Occipital lobe (tissue), 2 donors: Measurements from ENCODE around the gene ANAPC5. TPM values are rescaled to one million over a fixed set of nuclear protein-coding genes. Genes with fewer than 3 reads are reported as not detected.
A peak's percentile ranks its signal among the peaks of the same experiment; 100 is the strongest.
"Not testable (repeated sequence)": the region's sequence is repeated elsewhere in the genome, so short reads cannot be mapped to it uniquely, and the experiment has no call there.

Experiments
- DNase-seq: peaks from one replicate; lab custom pipeline; 2025; lab: John Stamatoyannopoulos, UW
- total RNA-seq: library from RNA; depleted of rRNA; stranded (reverse); fragments of >200 nt; gene quantifications from one replicate; pipeline ENCODE4 v1.2.3, GENCODE V29; 2014

ANAPC5 gene, protein sequence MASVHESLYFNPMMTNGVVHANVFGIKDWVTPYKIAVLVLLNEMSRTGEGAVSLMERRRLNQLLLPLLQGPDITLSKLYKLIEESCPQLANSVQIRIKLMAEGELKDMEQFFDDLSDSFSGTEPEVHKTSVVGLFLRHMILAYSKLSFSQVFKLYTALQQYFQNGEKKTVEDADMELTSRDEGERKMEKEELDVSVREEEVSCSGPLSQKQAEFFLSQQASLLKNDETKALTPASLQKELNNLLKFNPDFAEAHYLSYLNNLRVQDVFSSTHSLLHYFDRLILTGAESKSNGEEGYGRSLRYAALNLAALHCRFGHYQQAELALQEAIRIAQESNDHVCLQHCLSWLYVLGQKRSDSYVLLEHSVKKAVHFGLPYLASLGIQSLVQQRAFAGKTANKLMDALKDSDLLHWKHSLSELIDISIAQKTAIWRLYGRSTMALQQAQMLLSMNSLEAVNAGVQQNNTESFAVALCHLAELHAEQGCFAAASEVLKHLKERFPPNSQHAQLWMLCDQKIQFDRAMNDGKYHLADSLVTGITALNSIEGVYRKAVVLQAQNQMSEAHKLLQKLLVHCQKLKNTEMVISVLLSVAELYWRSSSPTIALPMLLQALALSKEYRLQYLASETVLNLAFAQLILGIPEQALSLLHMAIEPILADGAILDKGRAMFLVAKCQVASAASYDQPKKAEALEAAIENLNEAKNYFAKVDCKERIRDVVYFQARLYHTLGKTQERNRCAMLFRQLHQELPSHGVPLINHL
- 169 TPM for total RNA-seq

- DNase-seq: peak; percentile 95
Observed at GRCh38 chr12:121351820-121352681, at the start of gene ANAPC5. Gene ANAPC5, minus strand, starts transcription at chr12:121352411. Its CDS starts 71 bp downstream, at chr12:121352340.

DNA sequence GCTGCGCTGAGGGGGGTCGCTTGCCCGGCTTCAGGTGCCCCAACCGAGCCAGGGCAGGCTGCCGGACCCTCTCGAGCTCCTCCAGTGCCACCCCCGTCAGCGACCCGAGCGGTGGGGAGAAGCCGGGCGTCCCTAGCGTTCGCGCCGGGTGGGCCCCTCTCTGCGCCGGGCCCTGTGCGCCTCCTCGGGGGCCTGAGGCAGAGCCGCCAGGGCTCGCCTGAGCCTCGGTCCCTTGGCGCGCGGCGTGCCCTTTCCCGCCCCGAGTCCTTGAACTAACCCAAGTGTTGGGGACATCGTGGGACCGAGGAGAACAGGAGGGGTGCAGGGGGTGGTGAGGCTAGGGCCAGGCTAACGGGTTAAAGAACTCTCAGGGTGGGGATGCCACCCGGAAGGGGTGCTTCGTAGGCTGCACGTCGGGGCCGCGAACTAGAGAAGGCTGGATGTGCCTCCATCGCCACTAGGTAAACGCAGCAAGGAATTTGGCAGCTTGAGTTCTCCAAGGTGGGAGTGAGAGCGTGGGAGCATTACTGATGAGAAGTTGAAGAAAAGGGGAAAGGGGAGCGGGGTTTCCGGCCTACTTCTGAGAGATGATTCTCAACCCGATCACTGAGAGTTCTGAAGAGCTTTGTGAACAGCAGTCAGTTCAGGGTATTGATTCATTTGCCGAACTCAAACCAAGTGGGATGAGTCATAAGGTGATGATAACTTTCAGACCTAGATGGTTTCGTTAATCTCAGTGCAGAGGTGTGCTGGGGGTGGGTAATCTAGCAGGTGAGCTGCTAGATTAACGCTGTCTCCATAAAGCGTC is 48.3 kb upstream of the ANAPC5 start:
- no peak for DNase-seq

DNA sequence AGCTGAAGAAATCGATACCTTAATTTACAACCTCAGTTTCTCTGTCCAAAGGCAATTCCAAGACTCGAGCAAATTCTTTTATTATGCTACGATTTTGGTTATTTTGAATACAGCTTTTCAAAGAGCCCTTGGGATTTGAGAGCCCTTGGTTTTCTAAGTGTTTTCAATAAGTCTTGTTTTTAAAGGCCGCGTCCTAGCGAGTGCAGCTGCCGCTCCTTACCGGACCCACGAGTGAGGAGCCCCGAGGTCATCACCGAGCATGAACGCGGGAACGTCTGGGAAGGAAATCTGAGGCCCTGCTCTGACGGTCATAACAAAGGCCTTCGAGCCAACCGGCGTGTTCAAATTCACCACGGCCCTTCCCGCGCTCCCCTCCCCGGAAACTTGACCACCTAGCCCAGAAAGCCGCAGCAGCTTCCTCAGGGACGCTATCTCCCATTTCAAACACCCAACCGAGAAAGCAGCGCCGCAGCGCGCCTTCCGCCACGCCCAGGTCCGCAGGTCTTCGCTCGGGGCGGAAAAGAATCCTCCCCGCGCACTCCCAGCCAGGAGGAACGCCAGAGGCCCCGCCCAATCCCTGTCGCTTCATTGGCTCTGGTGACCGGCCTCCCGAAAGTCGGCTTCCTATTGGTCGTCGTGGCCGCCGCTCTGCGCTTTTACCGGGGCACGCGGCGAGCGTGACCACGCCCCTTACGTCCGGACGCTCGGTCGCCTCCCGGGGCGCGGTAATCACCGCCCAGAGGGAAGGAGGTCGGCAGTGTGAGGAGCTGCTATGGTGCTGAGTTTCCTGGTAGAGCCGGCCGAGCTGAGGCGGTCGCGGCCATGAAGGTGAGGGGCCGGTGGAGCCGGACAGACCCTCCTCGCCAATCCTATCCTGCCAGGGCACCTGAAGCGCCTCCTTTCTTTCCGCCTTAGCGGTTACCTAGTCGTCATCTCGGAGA is 47.5 kb upstream of the ANAPC5 start, which contains the start of gene RNF34:
Gene RNF34 (plus strand): TSS at position 728 of the 941 bp plus-strand sequence. CDS start 95 bp downstream, at position 823.
- peak; percentile 98 for DNase-seq

DNA sequence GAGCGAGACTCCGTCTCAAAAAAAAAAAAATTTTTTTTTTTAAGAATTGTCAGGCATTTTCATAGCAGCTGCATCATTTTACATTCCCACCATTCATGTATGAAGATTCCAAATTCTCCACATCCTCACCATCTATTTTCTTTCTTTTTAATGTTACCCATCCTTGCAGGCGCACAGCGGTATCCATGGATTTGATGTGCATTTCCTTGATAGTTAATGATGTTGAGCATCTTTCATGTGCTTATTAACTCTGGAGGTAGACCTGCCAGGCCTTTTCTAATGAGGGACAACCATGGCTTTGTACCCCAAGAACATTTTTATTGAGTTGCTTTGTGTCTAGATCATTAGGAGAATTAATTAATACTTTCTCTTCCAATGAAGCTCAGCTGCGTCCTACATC is 46.1 kb upstream of the ANAPC5 start:
- DNase-seq: no peak

DNA sequence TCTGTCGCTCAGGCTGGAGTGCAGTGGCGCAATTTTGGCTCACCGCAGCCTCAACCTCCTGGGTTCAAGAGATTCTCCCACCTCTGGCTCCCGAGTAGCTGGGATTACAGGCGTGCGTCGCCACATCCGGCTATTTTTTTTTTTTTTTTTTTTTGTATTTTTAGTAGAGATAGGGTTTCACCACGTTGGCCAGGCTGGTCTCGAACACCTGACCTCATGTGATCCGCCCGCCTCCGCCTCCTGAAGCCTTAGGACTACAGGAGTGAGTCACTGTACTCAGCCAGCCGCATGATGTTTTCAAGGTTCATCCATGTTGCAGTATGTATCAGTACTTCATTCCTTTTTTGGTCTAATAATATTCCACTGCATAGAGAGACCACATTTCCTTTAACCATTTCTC is 45.3 kb upstream of the ANAPC5 start:
- no peak for DNase-seq

DNA sequence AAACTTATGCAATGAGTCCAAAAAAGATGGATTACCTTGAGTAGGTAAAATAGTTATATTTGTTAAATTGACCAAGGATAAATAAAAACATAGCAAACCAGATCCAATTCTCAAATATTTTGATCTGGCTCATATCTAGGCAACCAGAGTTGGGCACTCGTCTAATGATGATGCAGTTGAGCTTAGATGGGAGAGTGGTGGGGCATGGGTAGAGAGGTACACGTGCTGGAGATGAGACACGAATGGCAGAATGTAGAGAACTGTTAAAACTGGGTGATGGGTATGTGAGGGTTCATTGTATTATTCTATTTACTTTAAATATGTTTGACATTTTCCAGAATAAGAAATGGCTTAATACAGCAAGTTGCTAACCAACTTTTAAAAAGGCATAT is 40.1 kb upstream of the ANAPC5 start:
- DNase-seq: no peak

DNA sequence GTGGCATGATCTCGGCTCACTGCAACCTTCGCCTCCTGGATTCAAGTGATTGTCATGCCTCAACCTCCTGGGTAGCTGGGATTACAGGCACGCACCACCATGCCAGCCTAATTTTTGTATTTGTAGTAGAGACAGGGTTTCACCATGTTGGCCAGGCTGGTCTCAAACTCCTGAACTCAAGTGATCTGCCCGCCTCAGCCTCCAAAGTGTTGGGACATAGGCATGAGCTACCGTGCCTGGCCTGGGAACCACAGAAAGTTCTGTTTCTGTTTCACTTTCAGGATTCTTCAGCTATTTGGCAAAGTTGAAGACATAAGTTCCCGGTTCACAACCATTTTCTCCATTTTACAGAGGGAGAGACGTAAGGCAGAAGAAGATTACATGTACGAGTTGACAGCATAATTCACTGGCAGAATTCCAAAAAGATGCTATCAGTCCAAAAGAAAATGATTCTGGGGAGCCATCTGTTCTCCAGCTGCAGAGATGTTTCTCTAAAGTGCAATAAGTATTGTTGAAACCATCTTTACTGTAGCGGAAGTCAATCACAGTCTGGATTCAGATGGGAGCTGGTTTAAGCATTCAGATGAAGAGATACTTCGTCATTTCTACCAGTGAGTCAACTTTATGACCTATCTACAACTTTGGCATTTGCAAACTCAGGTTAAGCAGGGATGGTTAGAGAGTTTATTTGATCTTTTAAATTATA is 39.6 kb upstream of the ANAPC5 start:
- DNase-seq: no peak

- no peak for DNase-seq
Observed at GRCh38 chr12:121390856-121391255, 38.6 kb upstream of the ANAPC5 start.

- DNase-seq: no peak
Observed at GRCh38 chr12:121388421-121388981, 36.3 kb upstream of the ANAPC5 start.

DNA sequence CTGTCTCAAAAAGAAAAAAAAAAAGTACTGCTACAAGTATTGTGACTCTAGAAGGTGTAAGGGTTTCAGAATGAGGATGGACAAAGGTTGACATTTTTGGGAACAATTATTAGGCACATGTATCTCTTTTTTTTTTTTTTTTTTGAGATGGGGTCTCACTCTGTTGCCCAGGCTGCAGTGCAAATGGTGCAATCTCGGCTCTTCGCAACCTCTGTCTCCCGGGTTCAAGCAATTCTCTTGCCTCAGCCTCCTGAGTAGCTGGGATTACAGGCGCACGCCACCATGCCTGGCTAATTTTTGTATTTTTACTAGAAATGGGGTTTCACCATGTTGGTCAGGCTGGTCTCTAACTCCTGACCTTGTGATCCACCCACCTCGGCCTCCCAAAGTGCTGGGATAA is 32.7 kb upstream of the ANAPC5 start:
- DNase-seq: not testable (repeated sequence)

DNA sequence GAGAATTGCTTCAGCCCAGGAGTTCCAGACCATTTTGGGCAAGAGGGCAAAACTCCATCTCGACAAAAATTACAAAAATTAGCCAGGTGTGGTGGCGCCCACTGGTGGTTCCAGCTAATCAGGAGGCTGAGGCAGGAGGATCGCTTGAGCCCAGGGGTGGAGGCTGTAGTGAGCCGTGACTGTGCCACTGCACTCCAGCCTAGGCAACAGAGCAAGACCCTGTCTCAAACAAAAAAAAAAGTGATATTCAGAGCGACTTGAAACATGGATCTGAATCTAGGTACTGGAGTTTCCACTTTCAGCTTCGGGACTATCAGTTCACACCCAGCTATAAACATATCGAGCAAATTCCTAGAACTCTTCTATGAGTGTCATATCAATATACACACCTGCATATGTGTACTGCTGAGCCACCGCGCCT is 31.4 kb upstream of the ANAPC5 start:
- DNase-seq: no peak

- DNase-seq: no peak
Observed at GRCh38 chr12:121379945-121380344, 27.7 kb upstream of the ANAPC5 start.

DNA sequence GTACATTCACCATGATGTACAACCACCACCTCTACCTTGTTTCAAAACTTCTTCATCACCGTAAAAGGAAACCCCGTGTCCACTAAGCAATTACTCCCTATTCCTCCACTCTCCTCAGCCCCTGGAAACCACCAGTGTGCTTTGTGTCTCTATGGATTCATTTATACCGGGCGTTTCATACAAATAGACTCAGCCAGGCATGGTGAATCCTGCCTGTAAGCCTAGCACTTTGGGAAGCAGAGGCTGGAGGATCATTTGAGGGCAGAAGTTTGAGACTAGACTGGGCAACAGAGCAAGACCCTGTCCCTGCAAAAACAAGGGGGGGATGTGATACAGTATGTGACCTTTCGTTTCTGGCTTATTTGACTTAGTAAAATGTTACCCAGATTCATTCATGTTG is 26.5 kb upstream of the ANAPC5 start:
- no peak for DNase-seq

DNA sequence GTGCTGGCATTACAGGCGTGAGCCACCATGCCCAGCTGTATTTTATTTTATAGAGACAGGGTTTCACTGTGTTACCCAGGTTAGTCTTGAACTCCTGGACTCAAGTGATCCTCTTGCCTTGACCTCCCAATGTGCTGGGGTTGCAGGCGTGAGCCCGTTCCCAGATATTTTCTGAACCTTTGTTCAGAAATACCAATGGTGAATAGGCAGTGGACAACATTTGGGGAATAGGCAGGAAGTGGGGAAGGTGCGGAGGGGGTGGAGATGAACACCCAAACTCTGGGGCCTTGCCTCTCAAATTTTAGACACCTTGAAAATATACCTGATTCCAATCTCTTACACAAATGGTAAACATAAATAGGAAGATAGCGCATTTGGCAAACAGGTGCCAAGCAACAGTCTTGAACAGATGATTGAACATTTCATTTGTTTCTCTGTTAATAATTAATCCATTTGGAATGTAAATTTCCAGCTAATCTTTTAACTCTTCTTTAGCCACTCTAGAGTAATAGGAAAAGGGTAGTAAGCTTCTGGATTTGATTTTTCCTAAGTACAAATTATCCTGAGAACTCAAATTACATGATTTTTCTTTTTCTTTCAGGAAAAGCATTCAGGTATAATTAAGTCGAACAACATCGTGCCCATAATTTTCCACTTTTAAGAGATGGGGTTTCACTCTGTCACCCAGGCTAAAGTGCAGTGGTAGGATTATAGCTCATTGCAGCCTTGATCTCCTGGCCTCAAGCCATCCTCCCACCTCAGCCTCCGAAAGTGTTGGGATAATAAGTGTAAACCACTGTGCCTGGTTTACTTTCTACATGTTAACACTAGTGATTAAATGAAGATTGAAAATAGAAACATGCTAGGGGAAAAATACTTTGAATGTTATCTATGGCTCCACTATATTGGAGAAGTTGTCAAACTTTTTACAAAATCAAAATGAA is 24.8 kb upstream of the ANAPC5 start:
- DNase-seq: no peak

DNA sequence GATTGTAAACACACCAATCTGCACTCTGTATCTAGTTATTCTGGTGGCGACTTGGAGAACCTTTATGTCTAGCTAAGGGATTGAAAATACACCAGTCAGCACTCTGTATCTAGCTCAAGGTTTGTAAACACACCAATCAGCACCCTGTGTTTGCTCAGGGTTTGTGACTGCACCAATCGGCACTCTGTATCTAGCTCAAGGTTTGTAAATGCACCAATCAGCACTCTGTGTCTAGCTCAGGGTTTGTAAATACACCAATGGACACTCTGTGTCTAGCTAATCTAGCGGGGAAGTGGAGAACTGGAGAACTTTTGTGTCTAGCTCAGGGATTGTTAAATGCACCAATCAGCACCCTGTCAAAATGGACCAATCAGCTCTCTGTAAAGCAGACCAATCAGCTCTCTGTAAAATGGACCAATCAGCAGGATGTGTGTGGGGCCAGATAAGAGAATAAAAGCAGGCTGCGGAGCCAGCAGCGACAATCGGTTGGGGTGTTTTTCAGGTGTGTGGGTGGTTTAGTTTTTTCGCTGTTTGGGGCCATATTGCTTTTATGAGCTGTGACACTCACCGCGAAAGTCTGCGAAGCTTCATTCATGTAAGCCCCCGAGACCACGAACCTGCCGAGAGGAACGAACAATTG is 22.9 kb upstream of the ANAPC5 start:
- not testable (repeated sequence) for DNase-seq

GRCh38 chr12:121374336-121374735 is 22.1 kb upstream of the ANAPC5 start:
- not testable (repeated sequence) for DNase-seq

DNA sequence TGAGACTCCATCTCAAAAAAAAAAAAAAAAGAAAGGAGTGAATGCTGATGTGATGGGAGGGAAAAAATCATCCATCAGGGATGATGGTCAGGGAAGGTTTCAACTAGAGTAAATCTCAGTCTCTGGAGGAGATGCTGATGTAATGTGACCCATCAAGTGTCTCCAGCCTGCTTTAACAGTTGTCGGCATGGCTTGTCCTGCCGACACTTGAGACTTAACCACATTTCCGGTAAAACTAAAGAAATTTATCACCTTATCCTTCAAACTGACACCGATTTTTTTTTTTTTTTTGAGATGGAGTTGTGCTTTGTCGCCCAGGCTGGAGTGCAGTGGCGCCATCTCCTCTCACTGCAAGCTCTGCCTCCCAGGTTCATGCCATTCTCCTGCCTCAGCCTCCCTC is 21.5 kb upstream of the ANAPC5 start:
- DNase-seq: no peak
